Activated CD8-positive, alpha-beta T cell treated with anti-CD3 and anti-CD28 coated beads, Interleukin-2, amount 10 ng/mL, durations not matched to agents 7 days and 5 days (primary cell): ENCODE measurements around the gene ZNF486. TPM values are rescaled to one million over a fixed set of nuclear protein-coding genes. Genes with fewer than 3 reads are reported as not detected.
"Not testable (repeated sequence)": the region's sequence is repeated elsewhere in the genome, so short reads cannot be mapped to it uniquely, and the experiment has no call there.

Source experiments
- ATAC-seq: fragments of 150-1000 bp; cut with Tn5 transposase; one replicate; pipeline ENCODE4 v1.10.0; 2021; ENCODE audit warnings: moderate library complexity
- CTCF ChIA-PET: fragments of 350-600 bp; sonication (Branson Sonifier 250); formaldehyde crosslinking; loops from one replicate; lab custom pipeline; 2021; ENCODE audit warnings: antibody characterized with exemption; lab: Charles Lee
- POLR2A ChIA-PET: fragments of 350-600 bp; sonication (Branson Sonifier 250); formaldehyde crosslinking; loops from one replicate; lab custom pipeline; 2021; ENCODE audit warnings: antibody characterized with exemption; lab: Charles Lee
- DNase-seq: peaks from one replicate; pipeline ENCODE4 v3.0.0-alpha.2; 2020
- H3K27ac Mint-ChIP-seq: one replicate; pipeline ENCODE4 v1.8.0; 2021; ENCODE audit warnings: mild to moderate bottlenecking, mixed read lengths
- H3K27me3 Mint-ChIP-seq: one replicate; pipeline ENCODE4 v1.8.0; 2021; ENCODE audit warnings: low read depth, mixed read lengths
- H3K36me3 Mint-ChIP-seq: one replicate; pipeline ENCODE4 v1.8.0; 2021; ENCODE audit warnings: low read depth, mixed read lengths
- H3K4me1 Mint-ChIP-seq: one replicate; pipeline ENCODE4 v1.8.0; 2021; ENCODE audit warnings: low read depth, mixed read lengths
- H3K4me3 Mint-ChIP-seq: one replicate; pipeline ENCODE4 v1.8.0; 2021; ENCODE audit warnings: mild to moderate bottlenecking, mixed read lengths
- H3K9me3 Mint-ChIP-seq: one replicate; pipeline ENCODE4 v1.8.0; 2022; ENCODE audit warnings: mixed read lengths; ENCODE audit not compliant: insufficient read depth
- total RNA-seq, 2 experiments: library from RNA; stranded (reverse); gene quantifications; one replicate each; pipeline ENCODE4 v1.2.3, GENCODE V29; 2021

Gene ZNF486
- total RNA-seq, 2 experiments from 2014 or later, result 13.1 to 13.9 TPM

DNA sequence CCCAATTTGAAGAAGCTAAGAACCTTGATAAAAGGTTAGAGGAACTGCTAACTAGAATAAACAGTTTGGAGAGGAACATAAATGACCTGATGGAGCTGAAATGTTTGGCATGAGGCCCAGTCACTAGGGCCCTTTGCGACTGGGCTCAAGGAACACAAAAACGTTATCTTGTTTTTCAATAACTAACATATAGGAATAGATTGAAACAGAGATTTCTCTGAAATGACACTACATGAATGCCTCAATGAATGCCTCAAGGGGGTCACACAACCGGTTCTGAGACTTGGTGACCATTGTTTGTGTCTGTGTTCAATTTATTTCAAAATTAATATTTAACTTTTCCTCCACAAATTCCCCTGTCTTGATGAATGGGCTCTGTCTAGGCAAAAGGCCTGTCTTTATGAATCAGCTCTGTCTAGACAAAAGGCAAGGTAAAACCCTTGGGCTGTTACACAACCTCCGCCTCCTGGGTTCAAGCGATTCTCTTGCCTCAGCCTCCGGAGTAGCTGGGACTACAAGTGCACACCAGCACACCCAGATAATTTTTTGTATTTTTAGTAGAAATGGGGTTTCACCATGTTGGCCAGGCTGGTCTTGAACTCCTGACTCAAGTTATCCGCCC lies 932 bp upstream of the ZNF486 start:
- peaks cover 52% of the 10 kb centered on the region for H3K9me3 Mint-ChIP-seq
- peaks cover 36% of the 10 kb centered on the region for H3K4me1 Mint-ChIP-seq
- H3K36me3 Mint-ChIP-seq, result peaks cover 71% of the 10 kb centered on the region
- CTCF ChIA-PET, result interaction anchor here (0.6 kb wide), 1 partner anchor 55 kb away, joined by 3 read pairs; no protein-coding TSS in a partner anchor
- no peak overlapping the region for H3K27ac Mint-ChIP-seq
- ATAC-seq (no peak), DNase-seq (no peak)
- H3K27me3 Mint-ChIP-seq, result no peaks in the 10 kb centered on the region
- H3K4me3 Mint-ChIP-seq, result no peak overlapping the region
- POLR2A ChIA-PET, result interaction anchor here (0.6 to 2.0 kb wide), 14 partner anchors 13 to 1669 kb away, joined by 3 to 22 read pairs (median 6); partner anchors contain the start of genes ZNF101, ZNF253, ZNF66 and ZNF682

DNA sequence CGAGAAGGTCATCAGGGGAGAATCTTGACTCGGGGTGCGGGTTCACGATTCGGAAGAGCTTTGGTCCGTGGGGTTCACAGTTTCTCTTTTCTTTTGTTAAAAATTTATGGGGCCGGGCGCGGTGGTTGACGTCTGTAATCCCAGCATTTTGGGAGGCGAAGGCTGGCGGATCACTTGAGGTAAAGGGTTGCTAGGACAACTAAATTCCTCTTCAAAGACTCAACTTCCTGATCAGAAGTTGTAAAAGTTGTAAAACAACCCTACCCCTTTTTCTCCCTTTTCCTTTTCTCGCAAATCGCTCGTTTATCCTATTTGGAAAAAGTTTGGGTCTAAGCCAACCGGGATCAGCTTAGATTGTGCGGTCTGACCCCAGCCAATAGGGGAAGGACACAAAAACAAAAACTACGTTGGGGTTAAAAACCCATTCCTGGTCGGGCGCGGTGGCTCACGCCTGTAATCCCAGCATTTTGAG lies 673 bp downstream of the ZNF486 start:
- no peaks in the 10 kb centered on the region for H3K27me3 Mint-ChIP-seq
- H3K9me3 Mint-ChIP-seq, result peaks cover 50% of the 10 kb centered on the region
- CTCF ChIA-PET, result interaction anchor here (1.3 kb wide), 1 partner anchor 71 kb away, joined by 4 read pairs; no protein-coding TSS in a partner anchor
- peaks cover 78% of the 10 kb centered on the region for H3K36me3 Mint-ChIP-seq
- peak overlapping the region; percentile 98 for H3K4me3 Mint-ChIP-seq
- POLR2A ChIA-PET, result interaction anchor here (0.8 to 2.0 kb wide), 11 partner anchors 16 to 1668 kb away, joined by 3 to 22 read pairs (median 7); partner anchors contain the start of genes ZNF101, ZNF253, ZNF429 and ZNF682
- peak overlapping the region; percentile 98 for H3K27ac Mint-ChIP-seq
- DNase-seq (no peak), ATAC-seq (no peak)
- peaks cover 34% of the 10 kb centered on the region for H3K4me1 Mint-ChIP-seq

DNA sequence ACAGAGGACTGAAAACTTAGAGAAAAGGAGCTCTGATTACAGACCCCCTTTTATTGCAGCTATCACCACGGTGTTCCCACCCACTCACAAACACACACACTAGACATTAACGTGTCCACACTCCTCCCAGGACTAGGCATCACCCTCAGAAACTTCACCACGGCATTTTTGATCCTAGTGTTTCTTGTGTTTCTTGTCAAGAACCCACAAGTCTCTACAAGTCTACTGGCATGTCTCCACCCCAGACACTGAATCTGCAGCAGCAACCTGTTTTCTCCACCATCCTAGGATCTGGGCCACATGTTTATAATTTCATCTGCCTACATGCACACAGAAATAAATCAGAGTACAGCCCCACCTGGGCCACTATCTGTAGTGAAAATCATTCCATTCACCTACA lies 4.3 kb downstream of the ZNF486 start:
- ATAC-seq (no peak), DNase-seq (no peak)
- Mint-ChIP-seq H3K36me3 (peaks cover 80% of the 10 kb centered on the region), H3K4me3 (no peak overlapping the region), H3K9me3 (peaks cover 32% of the 10 kb centered on the region), H3K4me1 (peaks cover 25% of the 10 kb centered on the region), H3K27me3 (no peaks in the 10 kb centered on the region), H3K27ac (no peak overlapping the region)
- POLR2A ChIA-PET, result no interaction called here
- CTCF ChIA-PET, result no interaction called here

DNA sequence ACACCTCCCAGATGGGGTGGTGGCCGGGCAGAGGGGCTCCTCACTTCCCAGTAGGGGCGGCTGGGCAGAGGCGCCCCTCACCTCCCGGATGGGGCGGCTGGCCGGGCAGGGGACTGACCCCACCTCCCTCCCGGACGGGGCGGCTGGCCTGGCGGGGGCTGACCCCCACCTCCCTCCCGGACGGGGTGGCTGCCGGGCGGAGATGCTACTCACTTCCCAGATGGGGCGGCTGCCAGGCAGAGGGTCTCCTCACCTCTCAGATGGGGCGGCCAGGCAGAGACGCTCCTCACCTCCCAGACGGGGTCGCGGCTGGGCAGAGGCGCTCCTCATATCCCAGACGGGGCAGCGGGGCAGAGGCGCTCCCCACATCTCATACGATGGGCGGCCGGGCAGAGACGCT lies 8.8 kb downstream of the ZNF486 start:
- CTCF ChIA-PET, H3K4me1 Mint-ChIP-seq, H3K27me3 Mint-ChIP-seq, H3K4me3 Mint-ChIP-seq, H3K27ac Mint-ChIP-seq, ATAC-seq, DNase-seq, POLR2A ChIA-PET: not testable (repeated sequence)
- Mint-ChIP-seq H3K36me3 (peaks cover 78% of the 10 kb centered on the region), H3K9me3 (peaks cover 35% of the 10 kb centered on the region)

DNA sequence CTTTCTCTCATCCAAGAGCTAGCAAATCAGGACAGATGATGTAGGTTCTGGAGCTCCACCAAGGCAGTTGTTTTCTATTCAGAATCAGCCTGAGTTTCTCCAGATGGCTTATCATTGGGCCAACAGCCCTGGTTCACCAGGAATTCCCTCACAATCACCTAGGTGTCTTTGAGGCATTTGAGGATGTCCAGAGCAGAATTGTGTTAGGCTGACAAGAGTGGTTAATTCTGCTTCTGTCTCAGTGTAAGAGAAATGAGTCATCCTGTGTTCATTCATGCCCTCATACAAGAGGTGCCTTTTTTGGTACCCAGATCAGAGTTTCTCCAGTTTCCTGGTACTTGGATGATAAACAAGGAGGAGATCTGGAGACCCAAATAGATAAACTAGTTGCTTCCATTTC lies 12.9 kb downstream of the ZNF486 start:
- DNase-seq, POLR2A ChIA-PET, ATAC-seq, CTCF ChIA-PET, H3K27ac Mint-ChIP-seq, H3K27me3 Mint-ChIP-seq, H3K4me3 Mint-ChIP-seq, H3K4me1 Mint-ChIP-seq: not testable (repeated sequence)
- Mint-ChIP-seq H3K9me3 (peaks cover 20% of the 10 kb centered on the region), H3K36me3 (peaks cover 66% of the 10 kb centered on the region)

DNA sequence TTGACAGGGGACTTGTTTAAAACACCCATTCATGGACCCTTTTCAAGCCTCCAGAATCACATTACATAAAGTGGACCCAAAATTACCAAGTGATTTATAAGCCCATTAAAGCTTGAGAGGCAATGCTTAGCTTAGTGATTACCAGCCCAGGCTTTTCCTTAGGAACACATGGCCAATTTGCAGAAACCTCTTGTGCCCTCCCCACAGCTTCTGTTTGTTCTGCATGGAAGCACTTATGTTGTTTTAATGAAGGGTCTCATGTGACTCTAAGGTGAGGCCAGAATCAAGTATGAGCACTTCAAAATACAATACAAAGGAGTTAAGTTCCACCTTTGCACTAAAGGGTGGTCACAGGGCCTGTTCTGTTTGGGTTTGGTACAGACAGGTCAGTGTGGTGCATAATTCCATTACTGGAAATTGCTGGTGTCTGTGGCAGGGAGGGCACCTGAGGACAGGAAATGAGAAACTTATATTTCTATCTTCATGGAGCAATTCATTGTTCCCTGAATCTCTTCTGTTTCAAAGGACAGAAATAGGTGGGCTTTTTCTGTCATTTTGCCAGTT lies 15.3 kb downstream of the ZNF486 start:
- peaks cover 62% of the 10 kb centered on the region for H3K36me3 Mint-ChIP-seq
- POLR2A ChIA-PET, result interaction anchor here (1.4 kb wide), 1 partner anchor 15 kb away, joined by 5 read pairs; the partner anchor contains the start of gene ZNF486
- ATAC-seq, result no peak
- no peak for DNase-seq
- CTCF ChIA-PET, result no interaction called here
- H3K4me3 Mint-ChIP-seq, result no peak overlapping the region
- peaks cover 22% of the 10 kb centered on the region for H3K9me3 Mint-ChIP-seq
- no peaks in the 10 kb centered on the region for H3K27me3 Mint-ChIP-seq
- no peak overlapping the region for H3K27ac Mint-ChIP-seq
- no peaks in the 10 kb centered on the region for H3K4me1 Mint-ChIP-seq

DNA sequence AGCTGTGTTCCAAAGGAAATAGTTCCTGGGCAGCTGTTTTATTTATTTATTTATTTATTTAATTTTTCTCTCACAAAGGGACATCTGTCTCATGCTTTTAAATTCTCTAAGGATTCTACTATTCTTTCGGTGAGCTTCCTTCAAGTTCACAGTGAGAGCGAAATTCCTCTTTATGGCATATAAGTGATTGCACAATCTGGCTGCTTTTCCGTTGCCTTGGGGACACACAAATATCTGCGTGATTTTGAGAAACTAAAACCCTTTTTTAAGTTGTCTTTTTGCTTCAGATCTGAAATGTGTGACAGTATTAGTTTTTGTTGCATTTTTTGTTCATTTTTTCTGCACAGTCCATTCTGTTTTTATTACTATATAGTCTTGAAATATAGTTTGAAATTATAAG lies 19.2 kb downstream of the ZNF486 start:
- peaks cover 29% of the 10 kb centered on the region for H3K9me3 Mint-ChIP-seq
- peaks cover 73% of the 10 kb centered on the region for H3K36me3 Mint-ChIP-seq
- DNase-seq (no peak), ATAC-seq (no peak)
- no peak overlapping the region for H3K4me3 Mint-ChIP-seq
- POLR2A ChIA-PET, result no interaction called here
- CTCF ChIA-PET, result interaction anchor here (0.7 kb wide), 1 partner anchor 11 kb away, joined by 3 read pairs; no protein-coding TSS in a partner anchor
- H3K27me3 Mint-ChIP-seq, result no peaks in the 10 kb centered on the region
- no peaks in the 10 kb centered on the region for H3K4me1 Mint-ChIP-seq
- H3K27ac Mint-ChIP-seq, result no peak overlapping the region

DNA sequence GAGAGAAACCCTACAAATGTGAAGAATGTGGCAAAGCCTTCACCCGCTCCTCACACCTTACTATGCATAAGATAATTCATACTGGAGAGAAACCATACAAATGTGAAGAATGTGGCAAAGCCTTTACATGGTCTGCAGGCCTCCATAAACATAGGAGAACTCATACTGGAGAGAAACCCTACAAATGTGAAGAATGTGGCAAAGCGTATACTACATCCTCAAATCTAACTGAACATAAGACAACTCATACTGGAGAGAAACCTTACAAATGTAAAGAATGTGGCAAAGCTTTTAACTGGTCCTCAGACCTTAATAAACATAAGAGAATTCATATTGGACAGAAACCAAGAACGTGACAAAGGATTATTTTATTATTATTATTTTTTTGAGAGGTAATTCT lies 30.7 kb downstream of the ZNF486 start:
- POLR2A ChIA-PET, result no interaction called here
- DNase-seq (no peak), ATAC-seq (no peak)
- Mint-ChIP-seq H3K36me3 (peaks cover 64% of the 10 kb centered on the region), H3K9me3 (peaks cover 34% of the 10 kb centered on the region), H3K4me1 (no peaks in the 10 kb centered on the region), H3K4me3 (no peak overlapping the region), H3K27me3 (no peaks in the 10 kb centered on the region), H3K27ac (no peak overlapping the region)
- CTCF ChIA-PET, result no interaction called here

DNA sequence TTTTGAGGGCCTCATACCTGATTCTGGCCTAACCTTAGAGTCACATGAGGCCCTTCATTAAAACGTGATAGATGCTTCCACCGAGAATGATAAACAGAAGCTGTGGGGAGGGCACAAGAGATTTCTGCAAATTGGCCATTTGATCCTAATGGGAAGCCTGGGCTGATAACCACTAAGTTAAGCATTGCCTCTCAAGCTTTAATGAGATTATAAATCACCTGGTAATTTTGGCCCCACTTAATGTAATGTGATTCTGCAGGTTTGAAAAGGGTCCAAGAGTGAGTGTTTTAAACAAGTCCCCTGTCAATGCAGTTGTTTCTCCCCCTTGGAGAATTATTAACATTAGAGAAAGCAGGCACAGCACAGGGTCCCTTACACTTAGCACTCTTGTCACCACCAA lies 42.0 kb downstream of the ZNF486 start:
- DNase-seq, result no peak
- H3K36me3 Mint-ChIP-seq, result peaks cover 56% of the 10 kb centered on the region
- ChIA-PET POLR2A (no interaction called here), CTCF (no interaction called here)
- H3K4me3 Mint-ChIP-seq, result no peak overlapping the region
- peaks cover 25% of the 10 kb centered on the region for H3K9me3 Mint-ChIP-seq
- ATAC-seq, result no peak
- no peaks in the 10 kb centered on the region for H3K27me3 Mint-ChIP-seq
- H3K27ac Mint-ChIP-seq, result no peak overlapping the region
- no peaks in the 10 kb centered on the region for H3K4me1 Mint-ChIP-seq

DNA sequence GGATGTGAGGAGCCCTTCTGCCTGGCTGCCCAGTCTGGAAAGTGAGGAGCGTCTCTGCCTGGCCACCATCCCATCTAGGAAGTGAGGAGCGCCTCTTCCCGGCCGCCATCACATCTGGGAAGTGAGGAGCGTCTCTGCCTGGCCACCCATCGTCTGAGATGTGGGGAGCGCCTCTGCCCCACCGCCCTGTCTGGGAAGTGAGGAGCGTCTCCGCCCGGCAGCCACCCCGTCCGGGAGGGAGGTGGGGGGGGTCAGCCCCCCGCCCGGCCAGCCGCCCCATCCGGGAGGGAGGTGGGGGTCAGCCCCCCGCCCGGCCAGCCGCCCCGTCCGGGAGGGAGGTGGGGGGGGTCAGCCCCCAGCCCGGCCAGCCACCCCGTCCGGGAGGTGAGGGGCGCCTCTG lies 47.4 kb downstream of the ZNF486 start:
- H3K4me3 Mint-ChIP-seq, DNase-seq, H3K27me3 Mint-ChIP-seq, H3K4me1 Mint-ChIP-seq, ATAC-seq, H3K27ac Mint-ChIP-seq, POLR2A ChIA-PET, CTCF ChIA-PET: not testable (repeated sequence)
- Mint-ChIP-seq H3K36me3 (peaks cover 45% of the 10 kb centered on the region), H3K9me3 (peaks cover 26% of the 10 kb centered on the region)

DNA sequence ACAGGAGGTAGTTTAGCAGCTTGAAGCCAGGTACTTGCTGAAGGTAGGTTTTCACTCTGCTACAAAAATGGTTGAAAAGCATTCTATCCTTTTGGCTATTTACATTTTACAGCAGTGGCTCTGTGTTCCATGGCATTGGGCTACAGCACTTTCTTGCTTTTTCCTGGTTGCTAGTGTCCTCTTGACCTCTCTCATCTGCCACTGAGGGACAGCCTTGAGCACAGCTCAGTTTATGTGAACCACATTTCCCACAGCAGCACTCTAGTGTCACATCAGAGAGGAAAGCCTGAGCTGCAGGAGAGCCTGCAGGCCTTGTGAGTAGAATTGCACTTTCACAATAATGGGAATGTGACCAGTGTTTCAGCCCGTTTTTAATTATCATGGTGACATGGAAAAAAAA lies 54.6 kb downstream of the ZNF486 start:
- H3K27me3 Mint-ChIP-seq, H3K27ac Mint-ChIP-seq, H3K4me1 Mint-ChIP-seq, CTCF ChIA-PET, H3K4me3 Mint-ChIP-seq, POLR2A ChIA-PET, DNase-seq, ATAC-seq: not testable (repeated sequence)
- peaks cover 44% of the 10 kb centered on the region for H3K36me3 Mint-ChIP-seq
- peaks cover 34% of the 10 kb centered on the region for H3K9me3 Mint-ChIP-seq

DNA sequence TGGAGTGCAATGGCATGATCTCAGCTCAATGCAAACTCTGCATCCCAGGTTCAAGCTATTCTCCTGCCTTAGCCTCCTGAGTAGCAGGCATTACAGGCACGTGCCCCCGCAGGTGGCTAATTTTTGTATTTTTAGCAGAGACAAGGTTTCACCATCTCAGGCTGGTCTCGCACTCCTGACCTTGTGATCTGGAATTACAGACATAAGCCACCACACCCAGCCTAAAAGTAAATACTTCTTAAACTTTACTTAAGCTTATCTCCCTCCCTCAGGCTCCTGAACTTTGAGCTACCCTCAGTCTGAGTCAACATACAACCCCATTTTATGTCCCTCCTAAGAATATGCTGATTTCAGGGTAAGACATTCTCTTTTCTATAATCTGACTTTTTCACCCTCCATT lies 66.1 kb downstream of the ZNF486 start:
- Mint-ChIP-seq H3K4me1 (peaks cover 13% of the 10 kb centered on the region), H3K27ac (no peak overlapping the region), H3K27me3 (no peaks in the 10 kb centered on the region), H3K36me3 (peaks cover 86% of the 10 kb centered on the region), H3K4me3 (no peak overlapping the region), H3K9me3 (peaks cover 48% of the 10 kb centered on the region)
- DNase-seq (no peak), ATAC-seq (no peak)
- ChIA-PET POLR2A (no interaction called here), CTCF (no interaction called here)
